Activated effector memory CD4-positive, alpha-beta T cell treated with anti-CD3 and anti-CD28 coated beads, Interleukin-2, amount 50 U/mL, for 16 hours (primary cell): Measurements from ENCODE around the gene CACNA1C.
A peak's percentile ranks its signal among the peaks of the same experiment; 100 is the strongest.

Experiments used
- DNase-seq: peaks from one replicate; pipeline ENCODE4 v3.0.0-alpha.2; 2020

Gene CACNA1C

GRCh38 chr12:2052826-2053678, at the start of gene CACNA1C:
TSS of gene CACNA1C (plus strand) at chr12:2052987. CDS start at chr12:2053563, 576 bp downstream.
- DNase-seq = peak; percentile 72

- no peak for DNase-seq
Observed at GRCh38 chr12:2003676-2004112, 49.1 kb upstream of the CACNA1C start.

GRCh38 chr12:2004113-2004929, 48.5 kb upstream of the CACNA1C start, which contains the start of gene DCP1B:
TSS of gene DCP1B (minus strand) at chr12:2004457. CDS start at chr12:2004431, 26 bp downstream.
- peak; percentile 97 for DNase-seq

DNA sequence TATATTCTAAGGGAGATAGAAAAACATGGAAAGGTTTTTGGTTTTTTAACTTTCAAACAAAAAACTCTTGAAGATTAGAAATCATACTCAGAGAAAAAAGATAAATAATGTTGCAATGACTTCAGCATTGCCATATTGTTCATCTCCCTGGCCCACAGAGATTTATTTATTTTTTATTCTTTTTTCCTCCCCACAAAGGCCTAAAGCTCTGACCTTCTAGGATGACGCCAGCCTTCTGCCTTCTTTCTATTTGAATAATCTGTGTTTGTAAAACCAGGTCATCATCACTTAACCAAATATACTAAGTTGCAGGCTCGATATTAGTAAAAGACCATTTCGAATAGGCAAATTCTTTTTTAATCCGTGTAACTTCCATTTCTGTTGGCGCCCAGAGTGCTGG, 44.1 kb upstream of the CACNA1C start:
- no peak for DNase-seq

DNA sequence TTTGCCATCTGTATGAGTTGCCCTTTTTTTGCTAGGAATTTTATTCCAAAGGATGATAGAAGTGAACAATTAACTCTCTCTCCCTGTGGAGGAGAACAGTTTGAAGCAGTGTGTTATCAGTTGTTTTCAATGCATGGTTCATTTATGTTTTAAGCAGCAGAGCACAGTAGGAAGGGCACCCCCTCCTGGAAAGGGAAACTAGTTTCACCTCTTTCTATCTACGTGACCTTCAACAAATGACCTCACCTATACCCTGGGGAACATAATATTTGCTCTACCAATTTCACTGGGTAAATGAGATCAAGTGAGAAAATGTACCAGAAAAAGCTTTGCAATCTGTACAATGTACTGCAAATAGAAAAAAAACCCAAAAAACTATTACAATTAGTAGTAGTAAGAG, 43.2 kb upstream of the CACNA1C start:
- DNase-seq = no peak

- no peak for DNase-seq
Observed at GRCh38 chr12:2011643-2012607, 40.9 kb upstream of the CACNA1C start.

- DNase-seq = no peak
Observed at GRCh38 chr12:2013086-2013485, 39.7 kb upstream of the CACNA1C start.

DNA sequence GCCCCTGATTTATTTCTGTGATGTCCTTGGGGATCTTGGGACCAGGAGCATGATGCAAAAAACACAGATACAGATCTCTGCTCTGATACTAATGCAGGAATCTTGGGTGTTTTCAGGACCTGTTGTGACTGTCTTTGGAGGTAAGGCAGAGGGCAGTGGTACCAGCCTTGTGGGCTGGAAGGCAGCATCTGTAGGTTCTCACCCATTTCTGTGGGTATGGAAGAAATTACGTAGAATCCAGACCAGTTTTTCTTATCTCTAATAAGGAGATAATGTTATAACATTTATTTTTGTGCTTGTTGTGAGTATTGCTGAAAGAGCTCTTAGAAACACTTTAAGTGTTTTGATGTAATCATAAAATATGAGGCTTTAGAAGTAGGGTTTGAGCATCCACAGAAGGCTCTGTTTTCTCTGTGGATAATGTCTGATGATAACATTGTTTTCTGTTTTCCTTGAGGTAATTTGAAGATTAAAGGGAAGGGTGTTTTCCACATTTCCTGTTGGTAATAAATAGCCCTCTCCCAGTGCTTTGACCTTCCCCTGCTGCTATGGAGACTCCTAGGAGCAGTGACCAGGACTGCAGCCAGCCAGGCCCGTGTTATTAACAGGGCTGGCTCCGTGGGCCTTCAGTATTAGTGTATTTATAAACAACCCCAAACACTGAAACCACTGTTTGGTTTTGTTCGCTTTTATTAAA, 39.1 kb upstream of the CACNA1C start:
- no peak for DNase-seq

GRCh38 chr12:2014231-2014630, 38.6 kb upstream of the CACNA1C start:
- no peak for DNase-seq

GRCh38 chr12:2016862-2017545, 35.8 kb upstream of the CACNA1C start:
- no peak for DNase-seq

DNA sequence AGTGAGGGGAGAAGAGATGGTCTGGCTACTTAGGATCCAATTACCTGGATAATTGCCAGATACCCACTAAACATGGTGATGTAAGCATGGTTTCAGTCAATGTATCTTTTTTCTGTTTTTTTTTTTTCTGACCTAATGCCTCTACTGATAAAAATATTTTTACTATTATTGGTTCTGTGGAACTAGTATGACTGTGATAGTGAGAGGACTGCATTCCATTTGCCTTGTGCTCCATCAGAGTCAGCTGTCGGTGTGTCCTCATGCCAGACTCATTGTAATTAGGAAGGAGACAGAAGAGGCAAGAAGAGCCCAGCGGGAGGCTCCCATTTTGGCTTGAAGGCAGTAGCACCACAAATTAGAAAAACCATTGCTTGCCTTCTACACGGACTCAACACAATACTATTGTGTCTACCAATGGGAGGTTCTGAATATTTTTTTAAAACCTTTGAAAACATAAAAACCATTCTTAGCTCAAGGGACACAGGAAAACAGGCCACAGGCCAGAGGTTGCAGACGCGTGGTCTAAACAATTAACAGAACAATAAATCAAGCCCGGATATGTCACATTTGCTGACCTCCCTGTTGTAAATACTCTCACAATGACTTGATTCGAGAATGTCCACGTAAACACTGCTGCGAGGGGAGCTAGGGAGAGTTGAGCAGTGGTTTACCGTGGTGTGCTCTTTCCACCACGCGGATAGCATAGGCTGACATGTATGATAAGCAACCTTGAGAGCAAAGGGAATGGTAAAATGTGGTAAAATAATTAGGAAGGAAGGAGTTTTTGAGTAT, 35.0 kb upstream of the CACNA1C start:
- DNase-seq = no peak

DNA sequence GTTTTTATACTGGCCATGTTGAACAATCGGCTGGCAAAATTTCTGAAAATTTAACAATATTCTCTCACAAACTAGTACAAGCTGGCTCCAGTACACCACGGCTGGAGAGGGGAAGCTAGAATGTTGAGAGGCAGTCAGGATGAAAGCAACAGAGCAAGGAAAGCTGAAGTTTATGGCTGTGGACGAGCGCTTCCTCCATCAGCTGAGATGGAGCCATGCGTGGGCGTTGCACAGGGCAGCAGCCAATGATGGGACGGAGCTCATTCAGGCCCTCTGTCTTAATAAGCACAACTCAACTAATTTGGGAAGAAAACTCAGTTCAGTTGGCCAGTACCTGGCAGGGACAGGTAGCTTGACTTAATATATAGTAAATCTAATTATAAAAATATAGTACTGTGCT, 34.4 kb upstream of the CACNA1C start:
- DNase-seq = no peak

GRCh38 chr12:2019126-2019525, 33.7 kb upstream of the CACNA1C start:
- DNase-seq = no peak

- no peak for DNase-seq
Observed at GRCh38 chr12:2020511-2020910, 32.3 kb upstream of the CACNA1C start.

- DNase-seq = no peak
Observed at GRCh38 chr12:2023365-2023764, 29.4 kb upstream of the CACNA1C start.

DNA sequence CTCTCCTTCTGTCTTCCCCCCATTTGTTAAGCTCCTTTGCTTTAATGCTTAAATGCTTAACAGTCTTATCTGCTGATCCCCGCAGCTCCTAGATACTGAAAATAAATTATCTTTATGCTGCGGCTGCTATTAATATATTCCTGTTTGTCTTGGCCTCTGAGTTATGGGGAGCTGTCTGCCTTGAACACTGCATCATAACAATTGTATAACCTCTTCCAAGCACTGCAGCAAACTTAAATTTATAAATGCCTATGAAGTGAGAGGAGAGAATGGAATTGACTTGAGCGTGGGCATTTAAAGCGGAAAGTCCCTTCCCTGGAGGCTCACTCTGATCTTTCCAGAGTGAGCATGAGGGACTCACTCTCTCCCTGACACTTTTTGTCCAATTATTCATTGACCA, 25.4 kb upstream of the CACNA1C start:
- DNase-seq = no peak

- no peak for DNase-seq
Observed at GRCh38 chr12:2029851-2030250, 22.9 kb upstream of the CACNA1C start.

GRCh38 chr12:2032506-2032905, 20.3 kb upstream of the CACNA1C start:
- no peak for DNase-seq

GRCh38 chr12:2034633-2035430, 18.0 kb upstream of the CACNA1C start:
- peak; percentile 95 for DNase-seq
